Uterus (tissue), 4 donors: Measurements from ENCODE around the gene DNAL4. TPM values are rescaled to one million over a fixed set of nuclear protein-coding genes. Genes with fewer than 3 reads are reported as not detected.
A peak's percentile ranks its signal among the peaks of the same experiment; 100 is the strongest.

Source experiments
- DNase-seq, 2 donors: peaks; one replicate each; pipeline ENCODE4 v3.0.0-alpha.2; 2019 to 2020
- H3K27ac ChIP-seq, 2 donors: fragments of 200-600 bp; sonication (generic); 1 replicate in 1 of 2; 2 replicates in 1 of 2; pipeline ENCODE4 v1.5.1; 2016 to 2018
- H3K27me3 ChIP-seq, 2 donors: fragments of 200-600 bp; sonication (generic); one replicate each; pipeline ENCODE4 v1.5.1; 2018 to 2019; ENCODE audit warnings: control low read depth in 1 of 2
- H3K36me3 ChIP-seq, 2 donors: fragments of 200-600 bp; sonication (generic); one replicate each; pipeline ENCODE4 v1.5.1; 2019; ENCODE audit warnings: control low read depth in 1 of 2
- H3K4me1 ChIP-seq, 2 donors: fragments of 200-600 bp; sonication (generic); one replicate each; pipeline ENCODE4 v1.5.1; 2018 to 2019; ENCODE audit warnings: control low read depth in 1 of 2
- H3K4me3 ChIP-seq, 2 donors: fragments of 200-600 bp; sonication (generic); 1 replicate in 1 of 2; 2 replicates in 1 of 2; pipeline ENCODE4 v1.5.1; 2018 to 2019; ENCODE audit warnings: mild to moderate bottlenecking in 1 of 2
- H3K9me3 ChIP-seq, 2 donors: fragments of 200-600 bp; sonication (generic); one replicate each; pipeline ENCODE4 v1.5.1; 2019; ENCODE audit warnings: control low read depth in 1 of 2
- CTCF ChIP-seq, 4 experiments: fragments of 200-600 bp in 2 of 4; fragments of 450-650 bp in 2 of 4; sonication (generic) in 2 of 4; IDR thresholded peaks; one replicate each; pipeline ENCODE4 v1.5.1; 2016 to 2019; ENCODE audit warnings: antibody characterized with exemption in 4 of 4, mild to moderate bottlenecking in 2 of 4, moderate library complexity in 1 of 4
- POLR2A ChIP-seq, 2 donors: fragments of 450-650 bp; IDR thresholded peaks; one replicate each; pipeline ENCODE4 v1.6.1; 2016; ENCODE audit warnings: antibody characterized with exemption in 2 of 2, mild to moderate bottlenecking in 1 of 2, moderate library complexity in 1 of 2
- intact Hi-C: fragments of 100-400 bp; cut with DNase I; formaldehyde crosslinking; loops from one replicate; pipeline ENCODE4 v1.15.1; 2023; ENCODE audit warnings: low total_unique reads
- total RNA-seq, 4 donors: library from RNA; depleted of rRNA in 3 of 4; stranded (reverse); fragments of >200 nt in 3 of 4; gene quantifications; one replicate each; pipeline versions ENCODE4 v1.1.0 to v1.2.4, GENCODE V29; 2014 to 2023
- donor health status: DM: yes; HTN: yes; CAD: no.

DNAL4 gene
- total RNA-seq, 4 donors from 2014 or later = 3.1 to 23.4 (median 8.3) TPM

GRCh38 chr22:38828191-38828590 lies 34.2 kb upstream of the DNAL4 start:
- no peak overlapping the region for H3K27ac ChIP-seq
- no peaks in the 10 kb centered on the region for H3K27me3 ChIP-seq
- DNase-seq = no peak
- no peaks in the 10 kb centered on the region for H3K4me1 ChIP-seq
- intact Hi-C loops = no loop called here
- no peaks in the 10 kb centered on the region for H3K9me3 ChIP-seq
- TF ChIP-seq POLR2A (IDR thresholded peaks at IDR 0.05) = no peak
- no peak for TF ChIP-seq CTCF (IDR thresholded peaks at IDR 0.05)
- no peaks in the 10 kb centered on the region for H3K36me3 ChIP-seq
- H3K4me3 ChIP-seq = no peak overlapping the region

GRCh38 chr22:38827510-38827909 lies 33.6 kb upstream of the DNAL4 start:
- H3K36me3 ChIP-seq = no peaks in the 10 kb centered on the region
- TF ChIP-seq CTCF (IDR thresholded peaks at IDR 0.05) (no peak), POLR2A (IDR thresholded peaks at IDR 0.05) (no peak)
- H3K27me3 ChIP-seq = no peaks in the 10 kb centered on the region
- no peak overlapping the region for H3K4me3 ChIP-seq
- intact Hi-C loops = no loop called here
- no peak overlapping the region for H3K27ac ChIP-seq
- DNase-seq = no peak
- H3K4me1 ChIP-seq = no peaks in the 10 kb centered on the region
- no peaks in the 10 kb centered on the region for H3K9me3 ChIP-seq

- intact Hi-C loops = no loop called here
- no peak for TF ChIP-seq CTCF (IDR thresholded peaks at IDR 0.05)
- TF ChIP-seq POLR2A (IDR thresholded peaks at IDR 0.05) = no peak
- Histone ChIP-seq H3K4me1 (no peaks in the 10 kb centered on the region), H3K4me3 (no peak overlapping the region), H3K27ac (no peak overlapping the region), H3K36me3 (no peaks in the 10 kb centered on the region), H3K9me3 (no peaks in the 10 kb centered on the region), H3K27me3 (no peaks in the 10 kb centered on the region)
- no peak for DNase-seq
These were observed 32.9 kb upstream of the DNAL4 start for GRCh38 chr22:38826801-38827200.

DNA sequence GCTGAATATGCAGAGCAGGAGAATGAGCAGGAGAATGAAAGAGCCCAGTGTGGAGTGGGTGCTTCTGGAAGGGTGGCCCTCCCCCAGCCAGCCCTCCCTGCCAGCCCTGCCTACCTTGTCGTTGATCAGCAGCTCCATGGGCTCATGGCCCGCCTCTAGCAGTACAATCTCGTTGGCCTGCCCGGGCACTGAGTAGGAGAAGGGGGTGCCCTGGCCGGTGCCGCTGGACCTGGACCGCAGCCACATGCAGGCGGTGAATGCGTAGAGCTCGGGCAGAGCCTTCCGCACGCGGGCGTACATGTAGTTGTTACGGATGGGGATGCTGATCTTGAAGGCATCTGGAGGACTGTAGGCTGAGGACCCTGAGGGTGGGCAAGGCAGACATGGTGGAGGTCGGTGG lies 32.4 kb upstream of the DNAL4 start:
- Histone ChIP-seq H3K4me3 (no peak overlapping the region), H3K4me1 (no peaks in the 10 kb centered on the region), H3K27ac (no peak overlapping the region), H3K27me3 (no peaks in the 10 kb centered on the region), H3K9me3 (no peaks in the 10 kb centered on the region), H3K36me3 (no peaks in the 10 kb centered on the region)
- intact Hi-C loops = no loop called here
- TF ChIP-seq CTCF (IDR thresholded peaks at IDR 0.05) = no peak
- no peak for TF ChIP-seq POLR2A (IDR thresholded peaks at IDR 0.05)
- DNase-seq = no peak

DNA sequence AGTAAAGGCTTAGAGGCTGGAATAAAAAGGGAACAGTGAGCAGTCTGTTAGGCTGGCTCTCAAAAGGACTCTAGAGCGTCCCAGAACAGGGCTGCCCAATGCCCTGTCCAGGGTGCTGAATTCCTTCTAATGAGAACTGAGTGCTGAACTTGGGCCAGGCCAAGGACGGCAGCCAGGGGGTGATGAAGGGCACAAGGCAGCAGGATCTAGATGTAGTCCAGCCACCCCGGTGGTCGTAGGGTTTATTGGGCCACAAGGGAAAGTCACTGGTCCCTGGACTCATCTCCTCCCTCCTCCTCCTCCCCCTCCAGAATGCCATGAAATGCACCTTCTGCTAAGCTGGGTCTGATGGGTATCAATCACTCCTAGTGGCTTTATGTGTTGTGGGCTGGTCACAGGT lies 30.6 kb upstream of the DNAL4 start:
- DNase-seq = no peak
- no peak overlapping the region for H3K4me3 ChIP-seq
- no peaks in the 10 kb centered on the region for H3K4me1 ChIP-seq
- TF ChIP-seq CTCF (IDR thresholded peaks at IDR 0.05) (peak in 1 of 4 experiments; percentile 22), POLR2A (IDR thresholded peaks at IDR 0.05) (no peak)
- no peaks in the 10 kb centered on the region for H3K9me3 ChIP-seq
- H3K27ac ChIP-seq = no peak overlapping the region
- H3K36me3 ChIP-seq = no peaks in the 10 kb centered on the region
- intact Hi-C loops = no loop called here
- H3K27me3 ChIP-seq = no peaks in the 10 kb centered on the region
